ENCODE data around the gene HS6ST3. TPM values are rescaled to one million over a fixed set of nuclear protein-coding genes. Genes with fewer than 3 reads are reported as not detected.

Gene HS6ST3
- total RNA-seq, 1 donor from 2014 or later = 3.0 TPM

GRCh38 chr13:96214824-96215445 is 125.0 kb downstream of the HS6ST3 start:
- H3K27me3 ChIP-seq = no peaks in the 10 kb centered on the region
- H3K4me3 ChIP-seq = no peak overlapping the region
- no peak overlapping the region for H3K27ac ChIP-seq
- H3K9me3 ChIP-seq = no peaks in the 10 kb centered on the region
- no peak for DNase-seq (ENCODE audit: low spot score in 2 of 2)
- no peaks in the 10 kb centered on the region for H3K36me3 ChIP-seq
- no peaks in the 10 kb centered on the region for H3K4me1 ChIP-seq
- intact Hi-C loops (cut with DNase I) = no loop called here
- TF ChIP-seq, protein P1, sequence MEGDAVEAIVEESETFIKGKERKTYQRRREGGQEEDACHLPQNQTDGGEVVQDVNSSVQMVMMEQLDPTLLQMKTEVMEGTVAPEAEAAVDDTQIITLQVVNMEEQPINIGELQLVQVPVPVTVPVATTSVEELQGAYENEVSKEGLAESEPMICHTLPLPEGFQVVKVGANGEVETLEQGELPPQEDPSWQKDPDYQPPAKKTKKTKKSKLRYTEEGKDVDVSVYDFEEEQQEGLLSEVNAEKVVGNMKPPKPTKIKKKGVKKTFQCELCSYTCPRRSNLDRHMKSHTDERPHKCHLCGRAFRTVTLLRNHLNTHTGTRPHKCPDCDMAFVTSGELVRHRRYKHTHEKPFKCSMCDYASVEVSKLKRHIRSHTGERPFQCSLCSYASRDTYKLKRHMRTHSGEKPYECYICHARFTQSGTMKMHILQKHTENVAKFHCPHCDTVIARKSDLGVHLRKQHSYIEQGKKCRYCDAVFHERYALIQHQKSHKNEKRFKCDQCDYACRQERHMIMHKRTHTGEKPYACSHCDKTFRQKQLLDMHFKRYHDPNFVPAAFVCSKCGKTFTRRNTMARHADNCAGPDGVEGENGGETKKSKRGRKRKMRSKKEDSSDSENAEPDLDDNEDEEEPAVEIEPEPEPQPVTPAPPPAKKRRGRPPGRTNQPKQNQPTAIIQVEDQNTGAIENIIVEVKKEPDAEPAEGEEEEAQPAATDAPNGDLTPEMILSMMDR (IDR thresholded peaks at IDR 0.05) = no peak

DNA sequence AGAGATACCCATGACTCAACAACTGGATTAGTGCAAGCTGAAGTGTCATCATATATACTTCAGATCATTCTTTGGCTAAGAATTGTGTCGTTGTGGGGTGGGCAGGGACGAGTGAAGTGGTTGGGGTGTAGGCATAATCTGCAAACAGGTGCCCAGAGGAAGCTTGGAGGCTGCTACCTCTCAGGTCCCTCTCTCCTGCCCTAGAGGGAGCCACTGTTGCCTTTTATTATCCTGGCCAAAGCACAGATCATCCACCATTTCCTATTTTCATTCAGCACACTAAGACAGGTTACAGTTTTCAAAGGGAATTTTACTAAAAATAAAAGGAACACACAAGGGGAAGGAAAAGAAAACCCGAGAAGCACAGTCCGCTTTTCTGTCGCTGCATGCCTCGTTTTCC is 126.6 kb downstream of the HS6ST3 start:
- Histone ChIP-seq H3K36me3 (no peaks in the 10 kb centered on the region), H3K4me3 (no peak overlapping the region), H3K9me3 (no peaks in the 10 kb centered on the region), H3K27me3 (no peaks in the 10 kb centered on the region), H3K4me1 (no peaks in the 10 kb centered on the region), H3K27ac (no peak overlapping the region)
- intact Hi-C loops (cut with DNase I) = no loop called here
- TF ChIP-seq, protein P1 (IDR thresholded peaks at IDR 0.05) = no peak
- no peak for DNase-seq (ENCODE audit: low spot score in 2 of 2)

DNA sequence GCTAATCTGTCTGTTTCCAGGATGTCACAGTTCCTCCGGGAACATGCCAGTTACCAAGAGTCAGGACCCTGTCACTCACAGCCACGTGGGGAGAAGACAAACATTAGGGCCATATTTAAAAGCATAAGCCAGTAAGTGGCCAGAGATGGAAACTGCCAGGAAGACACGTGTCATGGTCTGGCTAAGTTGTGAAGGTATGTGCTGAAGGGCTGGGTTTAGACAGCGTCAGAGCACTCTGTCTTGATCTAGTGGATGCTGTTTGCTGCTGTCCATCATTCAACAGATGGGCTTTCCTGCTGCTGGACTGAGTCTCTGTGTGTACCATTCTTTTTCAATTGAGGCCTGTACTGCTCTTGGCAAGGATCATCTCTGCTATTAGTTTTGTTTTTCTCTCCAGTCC is 128.6 kb downstream of the HS6ST3 start:
- Histone ChIP-seq H3K36me3 (no peaks in the 10 kb centered on the region), H3K4me1 (no peaks in the 10 kb centered on the region), H3K27ac (no peak overlapping the region), H3K9me3 (no peaks in the 10 kb centered on the region), H3K27me3 (no peaks in the 10 kb centered on the region), H3K4me3 (no peak overlapping the region)
- intact Hi-C loops (cut with DNase I) = no loop called here
- no peak for DNase-seq (ENCODE audit: low spot score in 2 of 2)
- TF ChIP-seq, protein P1 (IDR thresholded peaks at IDR 0.05) = no peak

DNA sequence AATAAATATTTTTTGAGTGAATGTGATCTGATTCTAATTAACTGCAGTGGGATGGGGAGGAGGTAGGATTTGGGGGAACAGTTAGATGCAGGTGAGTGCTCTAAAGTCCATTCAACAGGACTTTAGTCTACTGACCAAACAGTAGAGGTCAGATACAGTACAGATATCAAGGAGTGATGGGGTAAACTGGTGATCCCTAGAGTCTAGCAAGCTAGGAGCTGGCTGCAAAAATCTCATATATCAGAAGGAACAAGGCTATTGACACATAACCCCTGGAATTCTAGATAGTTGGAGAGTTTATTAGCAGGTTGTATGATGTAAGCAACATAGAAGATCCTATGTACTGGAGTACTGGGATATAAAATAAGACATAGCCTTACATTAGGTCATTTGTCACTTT is 131.6 kb downstream of the HS6ST3 start:
- H3K4me1 ChIP-seq = no peaks in the 10 kb centered on the region
- H3K4me3 ChIP-seq = no peak overlapping the region
- DNase-seq (ENCODE audit: low spot score in 2 of 2) = no peak
- TF ChIP-seq, protein P1 (IDR thresholded peaks at IDR 0.05) = no peak
- no peaks in the 10 kb centered on the region for H3K27me3 ChIP-seq
- no peaks in the 10 kb centered on the region for H3K36me3 ChIP-seq
- intact Hi-C loops (cut with DNase I) = no loop called here
- no peak overlapping the region for H3K27ac ChIP-seq
- H3K9me3 ChIP-seq = no peaks in the 10 kb centered on the region

GRCh38 chr13:96223231-96223630 is 133.3 kb downstream of the HS6ST3 start:
- intact Hi-C loops (cut with DNase I) = no loop called here
- TF ChIP-seq, protein P1 (IDR thresholded peaks at IDR 0.05) = no peak
- no peaks in the 10 kb centered on the region for H3K27me3 ChIP-seq
- H3K9me3 ChIP-seq = no peaks in the 10 kb centered on the region
- H3K36me3 ChIP-seq = no peaks in the 10 kb centered on the region
- no peak for DNase-seq (ENCODE audit: low spot score in 2 of 2)
- H3K4me1 ChIP-seq = no peaks in the 10 kb centered on the region
- no peak overlapping the region for H3K4me3 ChIP-seq
- no peak overlapping the region for H3K27ac ChIP-seq

- Histone ChIP-seq H3K36me3 (no peaks in the 10 kb centered on the region), H3K4me3 (no peak overlapping the region), H3K27ac (no peak overlapping the region), H3K9me3 (no peaks in the 10 kb centered on the region), H3K4me1 (no peaks in the 10 kb centered on the region), H3K27me3 (no peaks in the 10 kb centered on the region)
- TF ChIP-seq, protein P1 (IDR thresholded peaks at IDR 0.05) = no peak
- no peak for DNase-seq (ENCODE audit: low spot score in 2 of 2)
- intact Hi-C loops (cut with DNase I) = no loop called here
Observed at GRCh38 chr13:96229356-96229755, 139.4 kb downstream of the HS6ST3 start.
